CD4-positive, alpha-beta T cell treated with Interleukin-4 for 4 hours (primary cell): ENCODE data around the gene NCOA1.
A peak's percentile ranks its signal among the peaks of the same experiment; 100 is the strongest.
"Not testable (repeated sequence)": the region's sequence is repeated elsewhere in the genome, so short reads cannot be mapped to it uniquely, and the experiment has no call there.

Experiments used
- DNase-seq: peaks from one replicate; pipeline ENCODE4 v3.0.0-alpha.2; 2020

The NCOA1 gene

DNA sequence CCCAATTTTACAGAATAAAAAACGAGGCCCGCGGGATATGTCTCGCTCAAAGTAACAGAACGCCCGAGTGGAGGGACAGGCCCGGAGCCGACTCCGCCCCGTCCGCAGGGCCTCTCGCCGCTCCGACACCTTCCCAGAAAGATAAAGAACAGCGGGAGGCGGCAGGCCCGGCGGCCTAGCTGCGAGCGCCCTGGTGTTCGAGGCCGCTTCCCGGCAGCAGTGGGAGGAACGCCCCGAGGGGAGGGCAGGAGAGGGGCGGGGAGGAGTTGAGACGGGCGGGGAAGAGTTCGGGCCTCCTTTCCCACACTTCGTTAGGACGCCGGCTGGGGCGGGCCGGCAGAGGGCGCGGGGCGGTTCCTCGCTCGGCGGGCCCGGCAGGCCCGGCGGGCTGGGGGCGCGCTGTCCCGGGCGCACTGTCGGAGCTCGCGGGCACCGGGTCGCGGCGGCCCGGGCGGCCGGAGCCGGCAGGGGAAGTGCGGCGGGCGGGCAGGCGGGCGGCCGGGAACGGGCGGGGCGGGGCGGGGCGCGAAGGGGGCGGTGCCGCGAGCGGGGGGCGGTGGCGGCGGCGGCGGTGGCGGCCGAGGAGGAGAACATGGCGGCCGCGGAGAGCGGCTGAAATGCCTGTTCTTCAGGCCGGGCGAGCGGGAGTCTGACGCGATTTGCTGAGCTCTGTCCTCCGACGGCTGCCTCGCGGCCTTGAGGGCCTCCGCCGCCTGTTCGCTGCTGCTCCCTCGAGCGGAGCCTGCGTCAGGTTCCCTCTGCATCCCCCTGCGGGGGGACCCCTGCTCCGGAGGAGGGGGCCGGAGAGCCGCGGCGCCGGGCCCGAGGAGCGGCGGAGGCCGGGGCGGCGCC lies at the start of gene NCOA1:
TSS of gene NCOA1 (plus strand) at position 565 of the 852 bp plus-strand sequence. CDS start 167,424 bp downstream, outside the sequence.
- DNase-seq = peak; percentile 91

DNA sequence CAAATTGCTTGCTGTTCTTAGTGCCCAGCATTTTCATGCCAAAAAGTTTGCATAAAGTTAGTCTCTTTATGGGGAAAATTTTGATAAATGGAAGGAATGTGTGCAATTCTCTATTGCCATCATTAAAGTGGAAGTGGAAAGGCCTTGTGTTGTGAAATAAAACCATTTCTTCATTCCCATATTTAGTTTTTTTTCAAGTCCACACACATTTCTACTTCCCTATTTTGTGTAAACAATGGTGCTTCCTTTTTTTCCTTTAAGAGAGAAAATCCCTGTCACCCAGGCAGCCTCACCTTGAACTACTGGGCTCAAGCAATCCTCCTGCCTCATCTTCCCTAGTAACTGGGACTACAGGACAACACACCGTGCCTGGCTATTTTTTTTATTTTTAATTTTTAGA lies 42.3 kb upstream of the NCOA1 start:
- DNase-seq = no peak

DNA sequence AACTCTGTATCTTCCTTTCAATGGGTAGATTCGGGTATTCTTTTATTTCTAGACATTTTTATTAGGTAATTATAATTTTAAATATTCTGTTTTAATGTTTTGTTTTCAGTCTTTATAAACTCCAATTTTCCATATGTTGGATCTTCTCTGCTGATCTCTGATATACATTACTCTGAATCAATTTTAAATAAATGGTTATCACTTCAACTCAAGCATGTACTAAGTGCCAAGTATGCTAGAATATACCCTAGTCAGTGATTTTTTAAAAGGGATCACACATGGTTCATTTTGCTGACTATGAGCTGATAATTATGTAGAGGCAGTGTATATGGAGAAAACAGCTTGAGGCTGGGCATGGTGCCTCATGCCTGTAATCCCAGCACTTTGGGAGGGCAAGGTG lies 41.7 kb upstream of the NCOA1 start:
- no peak for DNase-seq

DNA sequence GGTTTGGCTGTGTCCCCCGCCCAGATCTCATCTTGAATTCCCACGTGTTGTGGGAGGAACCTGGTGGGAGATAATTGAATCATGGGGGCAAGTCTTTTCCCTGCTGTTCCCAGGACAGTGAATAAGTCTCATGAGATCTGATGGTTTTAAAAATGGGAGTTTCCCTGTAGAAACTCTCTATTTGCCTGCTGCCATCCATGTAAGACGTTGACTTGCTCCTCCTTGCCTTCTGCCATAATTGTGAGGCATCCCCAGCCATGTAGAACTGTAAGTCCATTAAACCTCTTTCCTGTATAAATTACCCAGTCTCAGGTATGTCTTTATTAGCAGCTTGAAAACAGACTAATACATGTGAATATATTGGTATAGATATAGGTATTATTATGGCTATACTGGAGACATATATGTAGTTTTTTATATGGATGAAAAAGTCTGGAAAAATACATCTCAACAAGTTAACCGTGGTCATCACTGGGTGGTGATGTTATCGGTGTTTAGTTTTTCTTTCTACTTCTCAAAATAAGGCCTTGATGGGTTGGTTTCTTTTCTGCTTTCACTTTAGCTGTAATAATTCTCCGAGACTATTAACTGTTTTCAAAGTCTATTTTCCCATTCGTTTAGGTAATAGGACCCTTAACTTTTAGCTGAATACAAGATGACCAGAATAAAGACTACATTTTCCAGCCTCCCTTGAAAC lies 39.1 kb upstream of the NCOA1 start:
- DNase-seq = no peak

DNA sequence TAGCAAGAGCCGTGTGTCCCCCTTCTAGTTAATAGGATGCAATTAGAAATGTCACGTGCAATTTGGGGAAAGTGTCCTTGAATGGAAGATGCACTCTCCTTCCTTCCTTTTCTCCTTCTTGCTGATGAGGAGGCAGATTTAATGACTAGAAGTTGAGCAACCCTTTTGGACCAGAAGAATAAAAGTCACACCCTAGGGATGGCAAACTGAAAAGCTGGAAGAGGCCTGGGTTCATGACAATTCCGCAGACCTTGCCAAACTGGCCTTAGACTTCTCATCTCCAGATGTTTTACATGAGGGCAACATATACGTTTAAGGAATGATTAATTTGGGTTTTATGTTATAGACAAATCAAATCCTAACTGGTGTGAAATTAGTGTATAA lies 38.6 kb upstream of the NCOA1 start:
- no peak for DNase-seq

DNA sequence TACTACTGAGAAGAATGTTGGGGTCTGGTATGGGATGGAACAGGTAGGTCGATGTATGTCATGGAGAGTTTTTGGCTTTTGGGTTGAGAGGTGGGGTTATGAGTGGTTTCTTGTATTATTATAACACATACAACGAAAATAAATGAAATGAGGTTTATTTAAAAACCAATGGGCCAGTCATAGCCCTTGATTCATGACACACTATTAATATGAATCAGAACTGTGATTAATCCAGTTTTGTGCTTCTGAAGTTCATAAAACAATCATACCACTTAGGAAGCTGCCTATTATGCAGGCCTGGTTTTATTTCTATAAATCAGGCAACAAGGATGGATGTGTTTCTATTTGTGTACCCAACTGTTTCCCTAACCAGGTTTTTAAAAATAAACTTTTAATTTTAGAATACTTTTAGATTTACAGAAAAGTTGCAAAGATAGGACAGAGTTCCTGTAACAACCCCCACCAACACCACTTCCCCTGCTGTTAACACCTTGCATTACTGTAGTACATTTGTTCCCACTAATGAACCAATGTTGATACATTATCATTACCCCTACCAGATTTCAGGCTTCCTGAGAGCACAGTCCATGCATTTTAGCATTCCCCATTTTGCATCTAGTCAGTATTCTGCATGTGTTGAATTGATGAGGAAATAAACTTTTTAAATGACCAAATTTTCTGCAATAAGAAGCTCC lies 37.5 kb upstream of the NCOA1 start:
- DNase-seq = no peak

DNA sequence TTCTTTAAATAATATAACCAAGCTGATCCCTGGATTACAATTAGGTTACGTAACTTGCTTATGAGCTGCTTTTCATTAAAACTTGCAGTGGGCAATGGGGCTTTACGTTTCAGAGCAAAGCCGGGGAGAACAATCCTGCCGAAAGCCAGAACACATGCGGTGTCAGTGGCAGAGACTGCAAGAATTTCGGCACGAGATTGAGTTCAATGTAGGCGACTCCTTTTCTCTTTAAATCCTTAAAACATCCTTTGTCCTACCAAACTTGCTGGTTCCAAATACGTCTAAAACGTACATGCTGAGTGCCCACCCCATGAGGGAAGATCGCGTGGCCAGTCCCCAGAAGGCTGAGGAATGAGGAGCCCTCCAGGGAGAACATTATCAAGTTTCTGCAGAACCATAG lies 36.8 kb upstream of the NCOA1 start:
- no peak for DNase-seq

DNA sequence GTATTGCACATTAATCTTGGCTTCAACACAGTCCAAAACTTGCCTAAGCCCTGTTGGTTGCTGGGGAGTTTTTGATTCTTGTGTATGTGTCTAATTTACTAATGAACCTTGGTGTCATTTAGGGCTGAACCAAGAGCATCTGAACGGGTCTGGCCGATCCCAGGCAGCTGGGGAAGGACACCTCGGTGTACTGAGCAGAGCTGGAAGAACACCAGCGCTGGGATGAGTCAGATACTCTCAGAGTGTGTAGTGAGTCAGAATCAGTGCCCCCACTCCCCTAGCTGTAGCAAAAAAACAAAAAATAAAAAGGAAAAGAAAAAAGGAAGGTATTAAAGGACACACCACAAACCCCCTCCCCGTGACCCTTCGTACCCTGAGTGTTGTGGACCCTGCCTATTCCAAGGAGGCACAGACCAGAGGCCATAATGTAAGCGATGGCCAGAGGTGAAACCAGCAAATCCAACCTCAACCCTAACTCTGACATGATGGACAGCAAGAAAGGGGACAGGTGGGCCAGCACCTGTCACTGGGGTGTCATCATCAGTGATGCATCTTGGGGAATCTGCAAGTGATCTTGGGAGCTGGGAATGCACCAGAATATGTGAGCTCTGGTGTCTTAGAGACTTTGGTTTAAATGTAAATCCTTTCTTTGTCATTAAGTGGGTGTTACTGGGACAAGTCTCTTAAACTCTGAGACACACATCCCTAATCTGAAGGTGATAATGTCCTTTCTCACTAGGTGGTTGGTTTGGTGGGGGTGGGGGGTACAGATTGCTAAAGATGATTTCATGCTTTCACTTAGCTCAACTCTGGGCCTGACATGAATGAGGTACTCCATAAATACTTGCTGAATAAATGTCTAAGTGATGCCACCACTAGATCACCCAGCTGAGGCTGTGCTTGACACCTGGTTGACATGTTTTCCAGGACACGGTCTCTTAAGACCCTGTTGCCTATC lies 34.2 kb upstream of the NCOA1 start:
- DNase-seq = no peak

DNA sequence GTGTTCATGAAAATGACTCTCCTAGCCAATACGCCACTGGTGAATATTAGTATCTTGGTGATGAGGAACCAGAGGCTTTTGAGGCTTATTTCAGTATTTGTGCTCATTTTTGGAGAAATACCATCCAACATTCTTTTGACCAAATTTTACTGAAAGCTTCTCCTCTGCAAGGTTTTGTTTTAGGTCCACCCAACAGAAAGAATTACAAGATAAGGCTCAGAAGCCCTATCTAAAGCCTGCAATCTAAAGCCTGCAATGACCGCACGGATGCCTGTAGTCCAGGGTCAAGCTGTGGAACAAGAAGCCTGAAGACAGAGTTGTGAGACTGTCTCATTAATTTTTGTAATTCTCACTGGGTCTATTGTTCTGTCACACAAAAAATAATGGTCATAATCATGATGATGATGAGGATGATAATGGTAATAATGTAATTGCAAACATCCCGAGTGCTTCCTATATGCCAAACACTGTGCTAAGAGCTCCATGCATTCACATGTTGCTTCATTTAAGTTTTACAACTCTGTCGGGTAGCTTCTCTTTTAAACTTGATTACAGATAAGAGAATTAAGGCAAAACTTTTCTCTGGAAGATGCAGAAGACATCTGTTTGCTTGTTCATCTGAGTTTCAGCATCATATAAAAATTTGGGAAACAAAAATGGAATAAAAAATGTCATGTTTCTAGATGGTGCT lies 33.2 kb upstream of the NCOA1 start:
- no peak for DNase-seq

DNA sequence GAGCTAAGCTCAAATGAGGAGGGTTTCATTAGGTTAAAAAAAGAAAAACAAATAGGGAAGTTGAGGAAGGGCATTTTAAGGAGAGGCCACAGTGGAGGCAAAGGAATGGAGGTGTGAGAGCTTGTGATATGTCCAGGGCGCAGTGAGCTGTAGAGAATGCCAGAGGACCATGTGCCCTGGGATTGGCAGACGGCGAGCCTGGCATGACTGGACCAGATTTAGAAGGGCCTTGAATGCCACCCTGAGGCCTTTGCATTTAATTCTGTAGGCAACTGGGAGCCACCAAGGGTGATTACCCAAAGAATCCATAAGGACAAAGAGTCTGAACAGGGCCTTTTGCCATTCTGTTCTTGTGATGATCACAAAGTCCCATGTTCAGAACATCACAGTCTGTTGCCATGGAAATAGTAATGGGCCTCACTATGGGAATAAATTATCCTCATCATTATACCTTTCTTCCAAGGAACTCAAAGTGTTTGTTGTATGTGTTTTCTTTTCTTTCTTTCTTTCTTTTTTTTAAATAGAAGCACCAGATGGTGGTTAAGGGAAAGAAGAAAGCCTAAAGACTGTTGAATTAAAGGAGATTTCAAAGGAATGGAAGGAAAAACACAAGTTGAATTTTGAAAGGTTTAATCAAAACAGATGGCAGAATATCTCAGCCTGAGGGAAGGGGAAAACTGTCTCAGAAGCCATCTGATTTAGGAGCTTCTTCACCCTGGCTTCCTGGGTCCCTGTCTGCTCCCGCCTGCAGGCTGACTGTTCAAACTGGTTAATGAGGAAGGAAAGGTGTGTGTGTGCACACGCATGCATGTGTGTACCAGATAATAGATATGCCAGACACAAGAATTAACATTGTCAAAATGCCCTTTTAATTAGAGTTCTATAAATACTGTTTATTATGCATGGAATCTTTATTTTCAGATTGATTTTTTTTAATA lies 31.6 kb upstream of the NCOA1 start:
- DNase-seq = no peak

DNA sequence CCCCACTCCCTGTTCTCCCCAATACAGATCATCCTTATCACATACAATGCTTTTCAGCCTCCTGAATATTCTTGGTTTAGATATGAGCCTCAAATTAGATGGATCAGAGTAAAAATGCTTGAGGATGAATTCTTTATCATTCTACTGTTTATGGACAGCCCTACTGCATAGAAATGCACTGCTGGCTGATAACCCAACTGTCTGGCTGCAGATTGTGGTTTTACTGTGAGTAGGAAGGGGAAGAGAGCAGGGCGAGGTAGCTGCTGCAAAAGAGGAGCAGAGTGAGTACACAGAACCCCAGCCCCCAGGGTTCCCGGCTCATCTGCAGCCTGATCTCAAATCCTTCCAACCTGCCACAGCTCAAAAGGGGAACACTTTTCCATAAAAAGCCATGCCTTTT lies 29.4 kb upstream of the NCOA1 start:
- no peak for DNase-seq

DNA sequence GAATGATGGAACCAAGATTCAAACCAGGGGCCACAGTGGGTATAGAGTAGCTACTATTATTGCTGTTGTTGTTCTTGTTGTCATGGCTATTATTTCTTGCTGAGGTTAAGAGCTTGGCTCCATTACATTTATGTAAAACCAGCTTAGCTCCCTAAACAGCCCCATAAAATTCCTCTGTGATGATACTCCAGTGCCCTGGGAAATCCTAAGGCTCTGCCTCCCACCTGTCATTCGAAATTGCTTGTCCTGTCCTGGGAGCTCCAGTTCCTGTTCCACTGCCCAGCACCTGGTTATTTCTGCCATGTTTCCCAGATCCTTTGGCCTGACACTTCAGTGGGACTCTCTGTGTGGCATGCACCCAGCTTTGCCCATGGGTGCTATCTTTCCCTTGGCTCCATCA lies 27.8 kb upstream of the NCOA1 start:
- no peak for DNase-seq

DNA sequence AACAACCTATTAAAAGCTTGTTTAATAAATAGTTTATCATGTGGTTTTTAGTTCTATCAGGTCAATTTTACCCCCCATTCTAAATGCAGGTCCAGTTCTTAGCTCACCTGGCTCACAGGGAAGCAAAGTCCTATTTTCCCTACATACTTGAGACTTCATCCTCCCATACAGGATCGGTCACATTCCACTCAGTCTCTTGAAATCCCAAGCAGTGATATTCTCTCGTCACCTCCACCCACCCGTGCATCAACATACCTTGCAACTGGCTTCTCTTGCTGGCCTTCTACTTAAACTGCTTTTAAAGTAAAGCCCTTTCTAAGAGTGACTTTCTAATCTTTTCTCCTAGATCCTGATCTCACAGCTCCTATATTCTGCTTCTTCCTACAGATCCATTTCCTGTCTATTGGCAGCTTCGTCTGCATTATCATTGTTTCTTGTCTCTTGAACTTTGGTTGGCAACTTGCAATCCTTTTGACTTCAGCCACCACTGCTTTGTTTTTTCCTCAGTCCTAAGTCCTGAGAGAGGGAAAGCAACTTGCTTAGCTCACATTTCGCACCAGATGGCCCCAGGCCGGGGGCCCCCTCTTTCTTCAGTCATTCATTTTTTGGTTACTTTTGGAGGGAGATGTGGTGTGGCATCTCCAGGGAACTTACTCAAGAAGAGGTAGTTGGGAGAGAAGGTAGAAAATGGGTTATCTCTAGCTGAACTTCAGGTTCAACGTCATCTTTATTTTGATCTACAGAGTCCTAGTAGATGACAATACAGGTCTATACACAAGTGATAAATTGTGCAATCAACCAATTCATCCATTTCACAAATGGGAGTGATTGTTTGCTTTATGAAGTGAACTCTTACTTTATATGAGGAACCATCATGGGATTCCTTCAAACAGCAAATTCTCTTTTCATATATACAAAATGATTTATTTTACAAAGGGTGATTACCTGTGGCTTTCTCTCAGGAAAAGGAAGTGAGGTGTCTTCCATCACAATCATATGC lies 23.9 kb upstream of the NCOA1 start:
- no peak for DNase-seq

DNA sequence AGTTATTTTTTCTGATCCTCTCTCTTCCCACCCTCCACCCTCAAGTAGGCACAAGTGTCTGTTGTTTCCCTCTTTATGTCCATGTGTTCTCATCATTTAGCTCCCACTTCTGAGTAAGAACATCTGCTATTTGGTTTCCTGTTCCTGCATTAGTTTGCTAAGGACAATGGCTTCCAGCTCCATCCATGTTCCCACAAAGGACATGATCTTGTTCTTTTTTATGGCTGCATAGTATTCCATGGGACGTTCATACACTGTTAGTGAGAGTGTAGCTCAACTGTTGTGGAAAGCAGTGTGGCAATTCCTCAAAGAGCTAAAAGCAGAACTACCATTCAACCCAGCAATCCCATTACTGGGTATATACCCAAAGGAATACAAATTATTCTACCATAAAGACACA lies 22.6 kb upstream of the NCOA1 start:
- DNase-seq = not testable (repeated sequence)

DNA sequence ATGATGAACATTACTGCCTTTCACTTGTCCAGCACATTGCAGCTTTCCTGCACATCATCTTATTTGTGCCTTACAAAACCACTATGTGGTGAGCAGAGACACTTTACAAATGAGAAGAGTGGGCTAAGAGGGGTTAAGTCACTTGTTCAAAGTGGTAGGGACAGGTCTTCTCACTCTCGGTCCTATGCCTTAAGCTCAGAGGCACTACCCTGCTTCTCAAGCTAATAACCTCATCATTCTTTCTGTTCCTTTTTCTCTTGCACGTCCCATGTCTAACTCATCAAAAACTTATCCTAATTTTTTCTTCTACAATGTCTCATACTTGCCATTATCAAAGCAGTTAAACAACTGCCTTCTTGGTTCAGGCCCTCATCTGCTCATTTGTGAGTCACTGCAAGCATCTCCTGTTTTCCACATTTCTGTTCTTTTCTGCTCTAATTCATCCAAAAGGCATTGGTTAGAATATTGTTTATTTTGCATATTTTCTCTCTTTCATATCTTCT lies 21.9 kb upstream of the NCOA1 start:
- no peak for DNase-seq

DNA sequence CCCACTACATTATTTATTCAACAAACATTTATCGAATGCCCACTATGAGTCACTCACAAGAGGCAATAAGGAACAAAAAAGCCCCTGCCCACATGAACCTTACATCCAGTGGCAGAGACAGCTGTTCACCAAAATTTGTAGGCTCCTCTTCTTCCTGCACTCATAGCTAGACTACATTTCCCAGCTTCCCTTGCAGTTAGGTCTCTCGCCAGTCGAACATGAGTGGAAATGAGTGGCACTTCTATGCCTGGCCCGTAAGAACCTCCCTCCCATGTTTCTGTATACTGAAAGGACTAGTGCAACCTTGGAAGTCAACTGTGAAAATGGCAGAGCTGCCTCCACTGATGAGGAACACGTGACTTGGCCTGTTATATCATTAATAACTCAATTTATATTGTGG lies 19.4 kb upstream of the NCOA1 start:
- no peak for DNase-seq

DNA sequence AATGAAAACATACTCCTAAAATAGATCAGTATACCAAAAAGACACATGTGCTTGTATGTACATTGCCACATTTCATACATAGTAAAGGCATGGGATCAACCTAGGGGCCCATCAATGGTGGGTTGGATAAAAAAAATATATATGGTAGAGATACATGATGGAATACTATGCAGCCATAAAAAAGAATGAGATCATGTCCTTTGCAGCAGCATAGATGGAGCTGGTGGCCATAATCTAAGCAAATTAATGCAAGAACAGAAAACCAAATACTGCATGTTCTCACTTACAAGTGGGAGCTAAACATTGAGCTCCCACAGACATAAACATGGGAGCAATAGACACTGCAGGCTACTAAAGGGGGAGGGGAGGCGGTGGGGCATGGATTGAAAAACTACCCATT lies 18.6 kb upstream of the NCOA1 start:
- no peak for DNase-seq

DNA sequence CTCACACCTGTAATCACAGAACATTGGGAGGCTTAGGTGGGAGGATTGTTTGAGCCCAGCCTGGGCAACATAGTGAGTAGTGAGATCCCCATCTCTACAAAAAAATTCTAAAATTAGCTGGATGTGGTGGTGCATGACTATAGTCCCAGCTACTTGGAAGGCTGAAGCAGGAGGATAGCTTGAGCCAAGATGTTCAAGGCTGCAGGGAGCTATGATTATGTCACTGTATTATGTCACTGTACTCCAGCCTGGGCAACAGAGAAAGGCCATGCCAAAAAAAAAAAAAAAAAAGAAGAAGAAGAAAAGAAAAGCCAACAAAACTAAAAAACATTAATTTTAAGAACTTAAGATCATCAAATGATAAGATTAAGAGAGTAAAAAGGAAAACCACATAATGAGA lies 17.4 kb upstream of the NCOA1 start:
- no peak for DNase-seq

DNA sequence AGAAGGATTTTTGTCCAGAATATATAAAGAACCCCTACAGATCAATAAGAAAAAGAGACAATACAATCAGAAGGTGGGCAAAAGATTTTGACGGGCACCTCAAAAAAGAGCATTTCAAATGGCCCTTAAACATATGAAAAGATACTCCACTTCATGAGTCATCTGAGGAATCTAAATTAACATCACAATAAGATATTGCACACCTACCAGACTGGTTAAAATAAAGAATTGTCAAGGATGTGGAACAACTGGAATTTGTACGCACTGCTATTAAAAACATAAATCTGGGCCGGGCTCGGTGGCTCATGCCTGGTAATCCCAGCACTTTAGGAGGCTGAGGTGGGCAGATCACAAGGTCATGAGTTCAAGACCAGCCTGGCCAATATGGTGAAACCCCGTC lies 17.0 kb upstream of the NCOA1 start:
- no peak for DNase-seq
